ENCODE measurements around the gene INIP.

Gene INIP

DNA sequence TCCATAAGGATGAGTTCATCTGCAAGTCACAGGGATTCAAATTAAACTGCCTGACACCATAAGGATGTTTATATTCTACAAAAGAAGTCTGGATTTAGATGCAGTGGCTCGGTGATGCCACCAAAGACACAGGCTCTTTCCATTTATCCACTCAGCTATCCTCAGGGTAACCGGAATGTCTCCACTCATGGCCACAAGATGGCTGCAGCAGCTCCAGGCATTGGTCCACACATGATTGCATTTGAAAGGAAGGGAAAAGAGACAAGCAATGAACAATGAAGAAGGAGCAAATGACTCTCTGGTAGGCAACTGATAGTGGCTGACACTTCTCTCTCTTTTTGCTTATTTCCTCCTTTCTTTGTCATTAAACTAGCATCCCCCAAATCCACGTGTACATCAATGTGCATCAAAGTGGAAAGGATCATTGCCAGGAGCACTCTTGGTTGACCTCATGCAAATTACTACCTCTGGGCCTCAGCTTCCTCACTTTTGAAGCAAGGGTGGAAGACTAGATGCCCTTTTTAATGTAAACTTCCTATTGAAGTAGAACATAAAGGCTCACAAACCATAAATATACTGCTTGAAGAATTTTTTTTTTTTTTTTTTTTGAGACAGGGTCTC is 25.4 kb upstream of the INIP start:
- TF ChIP-seq, protein P1, sequence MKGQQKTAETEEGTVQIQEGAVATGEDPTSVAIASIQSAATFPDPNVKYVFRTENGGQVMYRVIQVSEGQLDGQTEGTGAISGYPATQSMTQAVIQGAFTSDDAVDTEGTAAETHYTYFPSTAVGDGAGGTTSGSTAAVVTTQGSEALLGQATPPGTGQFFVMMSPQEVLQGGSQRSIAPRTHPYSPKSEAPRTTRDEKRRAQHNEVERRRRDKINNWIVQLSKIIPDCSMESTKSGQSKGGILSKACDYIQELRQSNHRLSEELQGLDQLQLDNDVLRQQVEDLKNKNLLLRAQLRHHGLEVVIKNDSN (IDR thresholded peaks at IDR 0.05): no peak
- TF ChIP-seq RAD21 (IDR thresholded peaks at IDR 0.05; ENCODE audit: low read depth) (no peak; the same call in 1 of the 2 replicates), TAF1 (IDR thresholded peaks at IDR 0.05; ENCODE audit: low read depth) (no peak), NFIC (IDR thresholded peaks at IDR 0.05) (no peak)

DNA sequence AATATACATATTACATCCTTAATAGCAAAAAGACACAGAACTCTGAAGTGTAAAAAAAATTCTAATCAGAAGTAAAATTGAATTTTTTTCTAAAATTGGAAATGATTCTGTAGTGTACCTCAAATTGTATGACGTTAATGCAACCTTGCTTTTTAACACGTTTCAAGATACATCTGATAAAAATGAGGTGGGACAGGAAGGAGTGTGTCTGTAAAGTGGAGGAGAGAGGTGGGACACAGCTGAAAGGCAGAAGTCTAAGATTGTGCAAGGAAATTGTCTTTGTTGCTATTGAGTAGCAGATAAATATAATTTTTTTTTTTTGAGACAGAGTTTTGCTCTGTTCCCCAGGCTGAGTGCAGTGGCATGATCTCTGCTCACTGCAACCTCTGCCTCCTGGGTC is 17.0 kb upstream of the INIP start:
- TF ChIP-seq RAD21 (IDR thresholded peaks at IDR 0.05; ENCODE audit: low read depth): no peak
- no peak for TF ChIP-seq FOXM1 (IDR thresholded peaks at IDR 0.05; ENCODE audit: borderline replicate concordance, low read depth)
- TF ChIP-seq REST (IDR thresholded peaks at IDR 0.05; ENCODE audit: low read depth): no peak
- TF ChIP-seq NFIC (IDR thresholded peaks at IDR 0.05): no peak
- TF ChIP-seq TEAD4 (IDR thresholded peaks at IDR 0.05): no peak
- TF ChIP-seq CREB1 (IDR thresholded peaks at IDR 0.05; ENCODE audit: low read depth): no peak
- no peak for TF ChIP-seq YY1 (IDR thresholded peaks at IDR 0.05; ENCODE audit: low read depth)
- TF ChIP-seq CEBPB (IDR thresholded peaks at IDR 0.05): no peak
- TF ChIP-seq, protein P1 (IDR thresholded peaks at IDR 0.05): no peak
- TF ChIP-seq TCF12 (IDR thresholded peaks at IDR 0.05; ENCODE audit: low read depth): no peak
- TF ChIP-seq TAF1 (IDR thresholded peaks at IDR 0.05; ENCODE audit: low read depth): no peak
- TF ChIP-seq, protein P2, sequence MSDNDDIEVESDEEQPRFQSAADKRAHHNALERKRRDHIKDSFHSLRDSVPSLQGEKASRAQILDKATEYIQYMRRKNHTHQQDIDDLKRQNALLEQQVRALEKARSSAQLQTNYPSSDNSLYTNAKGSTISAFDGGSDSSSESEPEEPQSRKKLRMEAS (IDR thresholded peaks at IDR 0.05): no peak
- no peak for TF ChIP-seq EGR1 (IDR thresholded peaks at IDR 0.05)
- no peak for TF ChIP-seq EP300 (IDR thresholded peaks at IDR 0.05; ENCODE audit: borderline replicate concordance)
- TF ChIP-seq ZBTB7A (IDR thresholded peaks at IDR 0.05; ENCODE audit: low read depth): no peak

DNA sequence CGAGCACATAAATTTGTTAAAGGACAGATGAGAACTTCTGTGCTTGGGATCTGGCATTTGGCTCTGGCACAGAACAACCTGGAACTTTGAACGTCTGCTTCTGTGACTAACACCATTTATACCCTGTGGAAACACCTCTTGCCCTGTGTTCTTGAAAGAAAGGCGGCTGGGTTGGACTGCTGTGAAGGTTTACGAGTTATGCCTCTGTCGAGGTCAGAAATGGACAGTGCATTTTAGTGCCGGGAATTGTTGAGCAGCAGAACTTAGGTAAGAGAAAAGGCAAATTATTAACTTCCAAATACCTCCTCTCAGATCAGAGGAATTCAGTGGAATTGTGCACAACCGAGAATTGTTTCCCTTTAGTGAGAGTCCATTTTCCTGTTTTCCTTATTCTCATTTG is 14.1 kb upstream of the INIP start:
- no peak for TF ChIP-seq NFIC (IDR thresholded peaks at IDR 0.05)
- TF ChIP-seq, protein P1 (IDR thresholded peaks at IDR 0.05): no peak
- TF ChIP-seq, protein P2 (IDR thresholded peaks at IDR 0.05): no peak
- no peak for TF ChIP-seq REST (IDR thresholded peaks at IDR 0.05; ENCODE audit: low read depth)
- no peak for TF ChIP-seq FOXM1 (IDR thresholded peaks at IDR 0.05; ENCODE audit: borderline replicate concordance, low read depth)
- no peak for TF ChIP-seq CEBPB (IDR thresholded peaks at IDR 0.05)
- no peak for TF ChIP-seq EP300 (IDR thresholded peaks at IDR 0.05; ENCODE audit: borderline replicate concordance)
- no peak for TF ChIP-seq ZBTB7A (IDR thresholded peaks at IDR 0.05; ENCODE audit: low read depth)
- no peak for TF ChIP-seq TCF12 (IDR thresholded peaks at IDR 0.05; ENCODE audit: low read depth)
- TF ChIP-seq EGR1 (IDR thresholded peaks at IDR 0.05): no peak
- no peak for TF ChIP-seq TEAD4 (IDR thresholded peaks at IDR 0.05)
- no peak for TF ChIP-seq CREB1 (IDR thresholded peaks at IDR 0.05; ENCODE audit: low read depth)
- TF ChIP-seq YY1 (IDR thresholded peaks at IDR 0.05; ENCODE audit: low read depth): no peak
- no peak for TF ChIP-seq TAF1 (IDR thresholded peaks at IDR 0.05; ENCODE audit: low read depth)
- TF ChIP-seq RAD21 (IDR thresholded peaks at IDR 0.05; ENCODE audit: low read depth): no peak

- TF ChIP-seq TEAD4 (IDR thresholded peaks at IDR 0.05): no peak
- no peak for TF ChIP-seq FOXM1 (IDR thresholded peaks at IDR 0.05; ENCODE audit: borderline replicate concordance, low read depth)
- TF ChIP-seq, protein P2 (IDR thresholded peaks at IDR 0.05): no peak
- TF ChIP-seq EP300 (IDR thresholded peaks at IDR 0.05; ENCODE audit: borderline replicate concordance): no peak
- no peak for TF ChIP-seq NFIC (IDR thresholded peaks at IDR 0.05)
- no peak for TF ChIP-seq CREB1 (IDR thresholded peaks at IDR 0.05; ENCODE audit: low read depth)
- TF ChIP-seq TCF12 (IDR thresholded peaks at IDR 0.05; ENCODE audit: low read depth): no peak
- TF ChIP-seq, protein P1 (IDR thresholded peaks at IDR 0.05): no peak
- TF ChIP-seq TAF1 (IDR thresholded peaks at IDR 0.05; ENCODE audit: low read depth): no peak
- TF ChIP-seq YY1 (IDR thresholded peaks at IDR 0.05; ENCODE audit: low read depth): no peak
- TF ChIP-seq EGR1 (IDR thresholded peaks at IDR 0.05): no peak
- no peak for TF ChIP-seq REST (IDR thresholded peaks at IDR 0.05; ENCODE audit: low read depth)
Observed at GRCh38 chr9:112728401-112728800, 10.5 kb upstream of the INIP start.

Data from Ishikawa (cell line).